ENCODE data around the gene LYRM2. TPM values are rescaled to one million over a fixed set of nuclear protein-coding genes. Genes with fewer than 3 reads are reported as not detected.

LYRM2 gene
- 10 to 100 TPM; 39.9 to 48.4 (median 44.9) TPM for total RNA-seq (2021; fragmentation: NEBNext Ultra II Directional; extraction: Animal tissue kit (Norgen Biotek cat#: 25700))
- long read RNA-seq, full-length matches to known transcripts = 48 of 54 reads
- long read RNA-seq, partial matches to known transcripts = 0 of 54 reads
- long read RNA-seq, other reads (novel, unspliced or antisense) = 6 of 54 reads

- DNase-seq = peak; percentile 93
- TF ChIP-seq, protein P1, sequence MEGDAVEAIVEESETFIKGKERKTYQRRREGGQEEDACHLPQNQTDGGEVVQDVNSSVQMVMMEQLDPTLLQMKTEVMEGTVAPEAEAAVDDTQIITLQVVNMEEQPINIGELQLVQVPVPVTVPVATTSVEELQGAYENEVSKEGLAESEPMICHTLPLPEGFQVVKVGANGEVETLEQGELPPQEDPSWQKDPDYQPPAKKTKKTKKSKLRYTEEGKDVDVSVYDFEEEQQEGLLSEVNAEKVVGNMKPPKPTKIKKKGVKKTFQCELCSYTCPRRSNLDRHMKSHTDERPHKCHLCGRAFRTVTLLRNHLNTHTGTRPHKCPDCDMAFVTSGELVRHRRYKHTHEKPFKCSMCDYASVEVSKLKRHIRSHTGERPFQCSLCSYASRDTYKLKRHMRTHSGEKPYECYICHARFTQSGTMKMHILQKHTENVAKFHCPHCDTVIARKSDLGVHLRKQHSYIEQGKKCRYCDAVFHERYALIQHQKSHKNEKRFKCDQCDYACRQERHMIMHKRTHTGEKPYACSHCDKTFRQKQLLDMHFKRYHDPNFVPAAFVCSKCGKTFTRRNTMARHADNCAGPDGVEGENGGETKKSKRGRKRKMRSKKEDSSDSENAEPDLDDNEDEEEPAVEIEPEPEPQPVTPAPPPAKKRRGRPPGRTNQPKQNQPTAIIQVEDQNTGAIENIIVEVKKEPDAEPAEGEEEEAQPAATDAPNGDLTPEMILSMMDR (IDR thresholded peaks at IDR 0.05) = no peak
- Mint-ChIP-seq H3K4me1 (ENCODE audit: low read depth) (peaks cover 37% of the 10 kb centered on the region), H3K27ac (peak within 1 kb of the TSS; percentile 91), H3K27me3 (ENCODE audit: insufficient read depth) (peaks cover 2% of the 10 kb centered on the region), H3K9me3 (no peaks in the 10 kb centered on the region), H3K36me3 (ENCODE audit: low read depth) (peaks cover 35% of the 10 kb centered on the region), H3K4me3 (peak within 1 kb of the TSS; percentile 90)
Observed at GRCh38 chr6:89638320-89639195, at the start of gene LYRM2. Gene LYRM2 (minus strand): TSS chr6:89638747. CDS start chr6:89638716, 31 bp downstream.

GRCh38 chr6:89688328-89688727, 49.8 kb upstream of the LYRM2 start:
- TF ChIP-seq, protein P1 (IDR thresholded peaks at IDR 0.05) = no peak
- Mint-ChIP-seq H3K27me3 (ENCODE audit: insufficient read depth) (no peaks in the 10 kb centered on the region), H3K4me3 (no peak overlapping the region), H3K27ac (no peak overlapping the region), H3K4me1 (ENCODE audit: low read depth) (no peaks in the 10 kb centered on the region), H3K9me3 (no peaks in the 10 kb centered on the region), H3K36me3 (ENCODE audit: low read depth) (peaks cover 21% of the 10 kb centered on the region)
- DNase-seq = no peak

GRCh38 chr6:89685311-89685710, 46.8 kb upstream of the LYRM2 start:
- H3K4me3 Mint-ChIP-seq = no peak overlapping the region
- H3K4me1 Mint-ChIP-seq (ENCODE audit: low read depth) = no peaks in the 10 kb centered on the region
- peaks cover 20% of the 10 kb centered on the region for H3K36me3 Mint-ChIP-seq (ENCODE audit: low read depth)
- TF ChIP-seq, protein P1 (IDR thresholded peaks at IDR 0.05) = no peak
- H3K27me3 Mint-ChIP-seq (ENCODE audit: insufficient read depth) = no peaks in the 10 kb centered on the region
- no peak overlapping the region for H3K27ac Mint-ChIP-seq
- no peak for DNase-seq
- no peaks in the 10 kb centered on the region for H3K9me3 Mint-ChIP-seq

- TF ChIP-seq, protein P1 (IDR thresholded peaks at IDR 0.05) = no peak
- no peak overlapping the region for H3K27ac Mint-ChIP-seq
- H3K36me3 Mint-ChIP-seq (ENCODE audit: low read depth) = peaks cover 25% of the 10 kb centered on the region
- H3K4me1 Mint-ChIP-seq (ENCODE audit: low read depth) = no peaks in the 10 kb centered on the region
- no peaks in the 10 kb centered on the region for H3K9me3 Mint-ChIP-seq
- no peaks in the 10 kb centered on the region for H3K27me3 Mint-ChIP-seq (ENCODE audit: insufficient read depth)
- H3K4me3 Mint-ChIP-seq = no peak overlapping the region
- DNase-seq = no peak
Observed at GRCh38 chr6:89682991-89683390, 44.4 kb upstream of the LYRM2 start.

DNA sequence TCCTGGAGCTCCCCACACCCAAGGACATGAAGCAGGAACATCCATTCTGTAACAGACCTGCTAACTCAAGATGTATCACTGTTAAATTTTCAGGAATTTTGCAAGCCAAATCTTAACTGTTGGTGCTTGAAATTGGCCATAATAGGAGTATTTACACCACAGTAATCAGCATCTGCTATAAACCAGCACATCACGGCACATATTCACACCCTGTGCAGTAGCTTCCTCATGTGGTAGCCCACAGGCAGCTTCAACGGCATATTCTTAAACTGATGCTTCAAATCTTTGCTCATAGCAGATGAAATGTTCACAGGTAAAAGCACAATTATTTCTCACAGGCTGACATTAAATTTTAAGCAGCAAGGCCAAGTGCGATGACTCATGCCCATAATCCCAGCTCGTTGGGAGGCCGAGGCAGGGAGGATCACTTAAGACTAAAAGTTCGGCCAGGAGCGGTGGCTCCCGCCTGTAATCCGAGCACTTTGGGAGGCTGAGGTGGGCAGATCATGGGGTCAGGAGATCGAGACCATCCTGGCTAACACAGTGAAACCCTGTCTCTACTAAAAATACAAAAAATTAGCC, 43.5 kb upstream of the LYRM2 start:
- TF ChIP-seq, protein P1 (IDR thresholded peaks at IDR 0.05) = no peak
- H3K4me3 Mint-ChIP-seq = no peak overlapping the region
- H3K4me1 Mint-ChIP-seq (ENCODE audit: low read depth) = no peaks in the 10 kb centered on the region
- no peaks in the 10 kb centered on the region for H3K27me3 Mint-ChIP-seq (ENCODE audit: insufficient read depth)
- H3K27ac Mint-ChIP-seq = no peak overlapping the region
- H3K9me3 Mint-ChIP-seq = no peaks in the 10 kb centered on the region
- peaks cover 25% of the 10 kb centered on the region for H3K36me3 Mint-ChIP-seq (ENCODE audit: low read depth)
- DNase-seq = no peak
